HepG2 (cell line): ENCODE measurements around the gene CNGA1. TPM values are rescaled to one million over a fixed set of nuclear protein-coding genes. Genes with fewer than 3 reads are reported as not detected.

Experiments
- ATAC-seq: fragments of 200-7000 bp; cut with Tn5 transposase; 3 replicates; pipeline ENCODE4 v1.9.1; 2020; ENCODE audit warnings: mild to moderate bottlenecking, moderate library complexity
- BruUV-seq: library from RNA; stranded (reverse); fragments of 400-500 nt; replicated peaks from 2 replicates; lab custom pipeline; 2021; lab: Mats Ljungman, UMichigan
- CTCF ChIA-PET: fragments of 300-600 bp; formaldehyde crosslinking; extraction: SDS; loops from one replicate; lab custom pipeline; 2021; ENCODE audit warnings: low total read pairs, inconsistent platforms, low intra/inter-chr PET ratio; lab: Yijun Ruan, JAX
- POLR2A ChIA-PET: fragments of 350-600 bp; sonication (Branson Sonifier 250); formaldehyde crosslinking; loops from one replicate; lab custom pipeline; 2020; ENCODE audit warnings: antibody characterized with exemption, inconsistent platforms; lab: Yijun Ruan, JAX
- DNase-seq: peaks from one replicate; pipeline ENCODE4 v3.0.0-alpha.2; 2015; ENCODE audit warnings: low spot score
- FAIRE-seq: peaks from 3 replicates; lab custom pipeline; 2011; peaks lifted over from hg19 to GRCh38; lab: Jason Lieb, UNC
- H2AFZ ChIP-seq: one replicate; pipeline ENCODE4 v1.6.1; 2011; ENCODE audit warnings: low read length, inconsistent platforms
- H3K27ac ChIP-seq: fragments of 300-600 bp; 3 replicates; pipeline ENCODE4 v1.8.0; 2011; ENCODE audit warnings: mixed run types, mild to moderate bottlenecking, mixed read lengths, low read length, inconsistent platforms; ENCODE audit not compliant: insufficient read depth; ENCODE audit errors: extremely low read length
- H3K27me3 ChIP-seq, 2 experiments: fragments of 200-600 bp in 1 of 2; 2 replicates in 1 of 2; 3 replicates in 1 of 2; pipeline versions ENCODE4 v1.6.0 to v1.8.0; 2011; ENCODE audit warnings: low read length in 2 of 2, mild to moderate bottlenecking in 2 of 2, moderate library complexity in 2 of 2, inconsistent platforms in 1 of 2; ENCODE audit not compliant: insufficient read depth in 2 of 2, control insufficient read depth in 1 of 2
- H3K36me3 ChIP-seq, 2 experiments: fragments of 200-600 bp in 1 of 2; replicated peaks in 1 of 2; 2 replicates in 1 of 2; 3 replicates in 1 of 2; pipeline versions ENCODE4 v1.5.1 to v1.8.0; 2011; ENCODE audit warnings: low read length in 2 of 2, inconsistent platforms in 1 of 2; ENCODE audit not compliant: insufficient read depth in 2 of 2, control insufficient read depth in 1 of 2
- H3K4me1 ChIP-seq: 2 replicates; pipeline ENCODE4 v1.5.1; 2012; ENCODE audit warnings: low read length, inconsistent platforms; ENCODE audit not compliant: insufficient read depth
- H3K4me2 ChIP-seq: 2 replicates; pipeline ENCODE4 v1.6.0; 2011; ENCODE audit warnings: low read depth, low read length, inconsistent platforms
- H3K4me3 ChIP-seq, 3 experiments: fragments of 200-600 bp in 1 of 3; sonication (generic), shearing (Covaris generic) in 1 of 3; replicated peaks in 1 of 3; 2 replicates each; pipeline ENCODE4 v1.5.1; 2011 to 2016; ENCODE audit warnings: low read length in 3 of 3, inconsistent platforms in 2 of 3, low read depth in 2 of 3, mild to moderate bottlenecking in 2 of 3, control low read depth in 1 of 3, mixed read lengths in 1 of 3; ENCODE audit not compliant: insufficient read depth in 1 of 3
- H3K79me2 ChIP-seq: one replicate; pipeline ENCODE4 v1.6.1; 2011; ENCODE audit warnings: low read length, inconsistent platforms; ENCODE audit not compliant: insufficient read depth
- H3K9ac ChIP-seq: 2 replicates; pipeline ENCODE4 v1.6.0; 2011; ENCODE audit warnings: mild to moderate bottlenecking, low read depth, low read length, inconsistent platforms; ENCODE audit not compliant: insufficient read depth
- H3K9me3 ChIP-seq: 2 replicates; pipeline ENCODE4 v1.5.1; 2012; ENCODE audit warnings: mild to moderate bottlenecking, low read length
- H4K20me1 ChIP-seq: 2 replicates; pipeline ENCODE4 v1.6.0; 2011; ENCODE audit warnings: inconsistent platforms, mild to moderate bottlenecking, low read length, moderate library complexity; ENCODE audit not compliant: insufficient read depth
- DPF2 ChIP-seq: sonication (generic); formaldehyde crosslinking; IDR thresholded peaks from 2 replicates; pipeline ENCODE4 v1.4.0; 2020; ENCODE audit warnings: mild to moderate bottlenecking, low read depth, missing genetic modification reagents, borderline replicate concordance
- IKZF4 ChIP-seq: sonication (generic); formaldehyde crosslinking; IDR thresholded peaks from 2 replicates; pipeline ENCODE4 v1.5.1; 2020; ENCODE audit warnings: borderline replicate concordance, mild to moderate bottlenecking, low read depth, missing genetic modification reagents; ENCODE audit errors: not compliant biosample characterization
- NKX3-1 ChIP-seq: sonication (generic); formaldehyde crosslinking; IDR thresholded peaks from 2 replicates; pipeline ENCODE4 v1.5.0; 2020; ENCODE audit warnings: missing genetic modification reagents
- PCBP1 ChIP-seq: fragments of 200-400 bp; formaldehyde crosslinking; IDR thresholded peaks from 2 replicates; pipeline ENCODE4 v1.6.1; 2017; ENCODE audit warnings: mild to moderate bottlenecking, low read depth, low read length, borderline replicate concordance
- PHB2 ChIP-seq: fragments of 450-650 bp; IDR thresholded peaks from 2 replicates; pipeline ENCODE4 v1.6.1; 2018; ENCODE audit not compliant: partially characterized antibody
- SMAD1 ChIP-seq: sonication (generic); formaldehyde crosslinking; IDR thresholded peaks from 2 replicates; pipeline ENCODE4 v1.4.0; 2020; ENCODE audit warnings: missing genetic modification reagents, low read depth, mild to moderate bottlenecking, borderline replicate concordance
- SMAD9 ChIP-seq: sonication (generic); formaldehyde crosslinking; IDR thresholded peaks from 2 replicates; pipeline ENCODE4 v1.5.1; 2020; ENCODE audit warnings: mild to moderate bottlenecking, missing genetic modification reagents
- ZHX2 ChIP-seq, 2 experiments: sonication (generic) in 1 of 2; formaldehyde crosslinking in 1 of 2; IDR thresholded peaks; 2 replicates each; pipeline versions ENCODE4 v1.6.1 to v1.9.0; 2014 to 2022; ENCODE audit warnings: antibody characterized with exemption in 1 of 2, borderline replicate concordance in 1 of 2, inconsistent platforms in 1 of 2, low read depth in 1 of 2, missing genetic modification reagents in 1 of 2
- ZNF709 ChIP-seq: sonication (generic); formaldehyde crosslinking; IDR thresholded peaks from 2 replicates; pipeline ENCODE4 v1.5.0; 2020; ENCODE audit warnings: mild to moderate bottlenecking, missing genetic modification reagents
- ZNF710 ChIP-seq: sonication (generic); formaldehyde crosslinking; IDR thresholded peaks from 2 replicates; pipeline ENCODE4 v1.5.0; 2020; ENCODE audit warnings: mild to moderate bottlenecking, missing genetic modification reagents, borderline replicate concordance
- WGBS: methylation state at CpG from one replicate; pipeline ENCODE4 v1.1.6; 2017; ENCODE audit warnings: low lambda C conversion rate; 5-methylcytosine and 5-hydroxymethylcytosine counted together
- in situ Hi-C: cut with HindIII; loops from 2 replicates; pipeline ENCODE4 v1.10.0; 2017; ENCODE audit warnings: low pct_unique_long_range_greater_than_20kb; ENCODE audit not compliant: extremely low pct_ligation_motif_present
- intact Hi-C: fragments of 100-400 bp; cut with micrococcal nuclease; formaldehyde crosslinking; loops from one replicate; pipeline ENCODE4 v1.10.0; 2022; ENCODE audit not compliant: unreplicated experiment
- polyA plus RNA-seq, 8 experiments: library from polyadenylated mRNA; depleted of rRNA in 3 of 8; stranded (reverse) in 7 of 8; unstranded in 1 of 8; fragments of >200 nt; fragmentation: Illumina TruSeq in 4 of 8; extraction: Trizol in 4 of 8; gene quantifications; 2 replicates each; pipeline versions ENCODE4 v1.2.1 to v1.2.3, GENCODE V29; 2011 to 2016; ENCODE audit warnings: low read depth in 4 of 8, missing spikeins in 1 of 8, mixed read lengths in 1 of 8; ENCODE audit not compliant: insufficient read depth in 1 of 8
- total RNA-seq, 5 experiments: library from RNA; depleted of rRNA; stranded (reverse); fragments of >200 nt; fragmentation: Illumina TruSeq; extraction: Trizol; gene quantifications; 2 replicates each; pipeline ENCODE4 v1.2.3, GENCODE V29; 2016; ENCODE audit warnings: low read depth in 1 of 5
- TF ChIP-seq, protein P1 (sequence below): sonication (generic); formaldehyde crosslinking; IDR thresholded peaks from 2 replicates; pipeline ENCODE4 v1.8.1; 2023; ENCODE audit warnings: mild to moderate bottlenecking, missing genetic modification reagents, borderline replicate concordance
- TF ChIP-seq, protein P2 (sequence below): sonication (generic); formaldehyde crosslinking; IDR thresholded peaks from 2 replicates; pipeline ENCODE4 v1.9.0; 2021; ENCODE audit warnings: missing genetic modification reagents, mild to moderate bottlenecking, borderline replicate concordance

CNGA1 gene
- total and polyA plus RNA-seq, 2 of the 13 experiments (the other 11 are each of a cell fraction or from before 2014, with no cell fraction given): 0.22 to 0.40 TPM

GRCh38 chr4:47936336-47936735 is 80.1 kb downstream of the CNGA1 start:
- no peaks in the 10 kb centered on the region for H3K79me2 ChIP-seq
- ATAC-seq: no peak
- no peak overlapping the region for H3K27ac ChIP-seq
- no peaks in the 10 kb centered on the region for H3K9me3 ChIP-seq
- H3K27me3 ChIP-seq: no peaks in the 10 kb centered on the region
- no peak overlapping the region for H3K4me2 ChIP-seq
- H3K4me3 ChIP-seq: no peak overlapping the region
- peaks cover 6% of the 10 kb centered on the region for H3K4me1 ChIP-seq
- no peak for DNase-seq
- H3K9ac ChIP-seq: no peak overlapping the region
- ChIA-PET POLR2A (no interaction called here), CTCF (no interaction called here)
- in situ Hi-C loops: no loop called here
- intact Hi-C loops: no loop called here
- WGBS: 34% methylated on average over 6 of the region's 6 CpGs
- BruUV-seq: no TSS peak
- no peak for TF ChIP-seq SMAD9
- no peak for TF ChIP-seq NKX3-1 (CRISPR knock-in tag)
- TF ChIP-seq, protein P1, sequence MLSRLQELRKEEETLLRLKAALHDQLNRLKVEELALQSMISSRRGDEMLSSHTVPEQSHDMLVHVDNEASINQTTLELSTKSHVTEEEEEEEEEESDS (CRISPR knock-in tag): no peak
- no peak for TF ChIP-seq IKZF4 (CRISPR knock-in tag)
- TF ChIP-seq ZNF709: no peak
- no peak for TF ChIP-seq ZNF710 (CRISPR knock-in tag)
- TF ChIP-seq SMAD1 (CRISPR knock-in tag): no peak
- no peak for TF ChIP-seq ZHX2 (IDR thresholded peaks at IDR 0.05; ENCODE audit: low read depth)
- no peak for TF ChIP-seq ZHX2 (CRISPR knock-in tag; IDR thresholded peaks at IDR 0.05; ENCODE audit: borderline replicate concordance)
- TF ChIP-seq, protein P2, sequence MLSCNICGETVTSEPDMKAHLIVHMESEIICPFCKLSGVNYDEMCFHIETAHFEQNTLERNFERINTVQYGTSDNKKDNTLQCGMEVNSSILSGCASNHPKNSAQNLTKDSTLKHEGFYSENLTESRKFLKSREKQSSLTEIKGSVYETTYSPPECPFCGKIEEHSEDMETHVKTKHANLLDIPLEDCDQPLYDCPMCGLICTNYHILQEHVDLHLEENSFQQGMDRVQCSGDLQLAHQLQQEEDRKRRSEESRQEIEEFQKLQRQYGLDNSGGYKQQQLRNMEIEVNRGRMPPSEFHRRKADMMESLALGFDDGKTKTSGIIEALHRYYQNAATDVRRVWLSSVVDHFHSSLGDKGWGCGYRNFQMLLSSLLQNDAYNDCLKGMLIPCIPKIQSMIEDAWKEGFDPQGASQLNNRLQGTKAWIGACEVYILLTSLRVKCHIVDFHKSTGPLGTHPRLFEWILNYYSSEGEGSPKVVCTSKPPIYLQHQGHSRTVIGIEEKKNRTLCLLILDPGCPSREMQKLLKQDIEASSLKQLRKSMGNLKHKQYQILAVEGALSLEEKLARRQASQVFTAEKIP (CRISPR knock-in tag): no peak
- TF ChIP-seq PCBP1: no peak
- TF ChIP-seq PHB2: no peak
- no peak for TF ChIP-seq DPF2 (CRISPR knock-in tag)
- TF ChIP-seq, all 625 proteins: peak for 0
- no peak for FAIRE-seq
- no peaks in the 10 kb centered on the region for H3K36me3 ChIP-seq
- H2AFZ ChIP-seq: no peak overlapping the region
- H4K20me1 ChIP-seq: no peaks in the 10 kb centered on the region
